Caco-2 (cell line): ENCODE measurements around the gene CUL1. TPM values are rescaled to one million over a fixed set of nuclear protein-coding genes. Genes with fewer than 3 reads are reported as not detected.

Experiments used
- BruUV-seq: library from RNA; stranded (reverse); fragments of 400-500 nt; replicated peaks from 2 replicates; lab custom pipeline; 2021; lab: Mats Ljungman, UMichigan
- CTCF ChIA-PET: fragments of 300-600 bp; sonication (Branson Sonifier 250); formaldehyde crosslinking; loops from one replicate; lab custom pipeline; 2022; ENCODE audit warnings: antibody characterized with exemption; lab: Charles Lee
- POLR2A ChIA-PET: fragments of 300-600 bp; sonication (Branson Sonifier 250); formaldehyde crosslinking; loops from one replicate; lab custom pipeline; 2022; ENCODE audit warnings: antibody characterized with exemption; lab: Charles Lee
- DNase-seq, 2 experiments: peaks; one replicate each; pipeline versions ENCODE4 v3.0.0 to v3.0.0-alpha.2; 2020 to 2022
- H3K27me3 ChIP-seq: replicated peaks from 2 replicates; pipeline ENCODE4 v1.6.0; 2011; ENCODE audit warnings: low read length; ENCODE audit not compliant: control insufficient read depth, insufficient read depth
- H3K36me3 ChIP-seq: 2 replicates; pipeline ENCODE4 v1.5.1; 2011; ENCODE audit warnings: low read length; ENCODE audit not compliant: control insufficient read depth, insufficient read depth
- H3K4me1 ChIP-seq: fragments of 250-450 bp; sonication (Bioruptor Pico); 2 replicates; pipeline ENCODE4 v1.5.1; 2020; ENCODE audit warnings: mild to moderate bottlenecking
- H3K4me3 ChIP-seq: 2 replicates; pipeline ENCODE4 v1.5.1; 2011; ENCODE audit warnings: low read depth, mild to moderate bottlenecking, control low read depth, low read length
- H3K9me3 ChIP-seq: fragments of 250-450 bp; sonication (Bioruptor Pico); 2 replicates; pipeline ENCODE4 v1.5.1; 2020; ENCODE audit warnings: mild to moderate bottlenecking, moderate library complexity
- H3K27ac Mint-ChIP-seq: one replicate; pipeline ENCODE4 v1.8.0; 2022; ENCODE audit warnings: mixed read lengths; ENCODE audit not compliant: unreplicated experiment
- H3K27me3 Mint-ChIP-seq: one replicate; pipeline ENCODE4 v1.8.0; 2022; ENCODE audit warnings: mixed read lengths; ENCODE audit not compliant: insufficient read depth, unreplicated experiment
- H3K36me3 Mint-ChIP-seq: one replicate; pipeline ENCODE4 v1.8.0; 2022; ENCODE audit warnings: mild to moderate bottlenecking, mixed read lengths; ENCODE audit not compliant: insufficient read depth, unreplicated experiment
- H3K4me1 Mint-ChIP-seq: one replicate; pipeline ENCODE4 v1.8.0; 2022; ENCODE audit warnings: low read depth, mixed read lengths; ENCODE audit not compliant: unreplicated experiment
- H3K4me3 Mint-ChIP-seq: one replicate; pipeline ENCODE4 v1.8.0; 2022; ENCODE audit warnings: mild to moderate bottlenecking, moderate library complexity, mixed read lengths; ENCODE audit not compliant: unreplicated experiment
- H3K9me3 Mint-ChIP-seq: one replicate; pipeline ENCODE4 v1.8.0; 2022; ENCODE audit warnings: mixed read lengths; ENCODE audit not compliant: unreplicated experiment
- CTCF ChIP-seq, 2 experiments: fragments of 200-600 bp in 1 of 2; IDR thresholded peaks; 1 replicate in 1 of 2; 2 replicates in 1 of 2; pipeline versions ENCODE4 v1.5.1 to v1.8.0; 2011 to 2022; ENCODE audit warnings: antibody characterized with exemption in 1 of 2, control low read depth in 1 of 2, inconsistent platforms in 1 of 2, low read depth in 1 of 2, low read length in 1 of 2, mild to moderate bottlenecking in 1 of 2, moderate library complexity in 1 of 2; ENCODE audit not compliant: insufficient read depth in 1 of 2, severe bottlenecking in 1 of 2, unreplicated experiment in 1 of 2
- intact Hi-C: fragments of 100-400 bp; cut with micrococcal nuclease; formaldehyde crosslinking; loops from one replicate; pipeline ENCODE4 v1.10.0; 2022; ENCODE audit not compliant: unreplicated experiment
- total RNA-seq: library from RNA; stranded (reverse); gene quantifications from 2 replicates; pipeline ENCODE4 v1.2.3, GENCODE V29; 2022

The CUL1 gene
- total RNA-seq, 1 experiment from 2014 or later: 71.9 TPM

- no peaks in the 10 kb centered on the region for H3K27me3 ChIP-seq
- intact Hi-C loops: loop anchor here (10.0 kb wide), 1 partner anchor 301 kb away; no protein-coding TSS in a partner anchor
- TF ChIP-seq CTCF (IDR thresholded peaks at IDR 0.05; ENCODE audit: insufficient read depth in 1 of 2, low read depth in 1 of 2, low read length in 1 of 2, severe bottlenecking in 1 of 2, unreplicated experiment in 1 of 2): no peak
- H3K4me3 Mint-ChIP-seq: no peak overlapping the region
- no peaks in the 10 kb centered on the region for H3K27me3 Mint-ChIP-seq
- H3K27ac Mint-ChIP-seq: no peak overlapping the region
- no peak overlapping the region for H3K4me3 ChIP-seq
- DNase-seq: no peak
- CTCF ChIA-PET: interaction anchor here (0.7 kb wide), 1 partner anchor 10 kb away, joined by 3 read pairs; no protein-coding TSS in a partner anchor
- H3K9me3 ChIP-seq: no peaks in the 10 kb centered on the region
- H3K9me3 Mint-ChIP-seq: no peaks in the 10 kb centered on the region
- H3K36me3 ChIP-seq: no peaks in the 10 kb centered on the region; the same call in 1 of the 2 replicates
- H3K36me3 Mint-ChIP-seq: peaks cover 94% of the 10 kb centered on the region
- H3K4me1 Mint-ChIP-seq: no peaks in the 10 kb centered on the region
- H3K4me1 ChIP-seq: no peaks in the 10 kb centered on the region
- BruUV-seq: no TSS peak
- POLR2A ChIA-PET: no interaction called here
Observed at GRCh38 chr7:148806187-148806586, 107.5 kb downstream of the CUL1 start.

- Histone ChIP-seq H3K4me1 (no peaks in the 10 kb centered on the region), H3K27me3 (no peaks in the 10 kb centered on the region), H3K9me3 (no peaks in the 10 kb centered on the region), H3K36me3 (no peaks in the 10 kb centered on the region; the same call in 1 of the 2 replicates), H3K4me3 (no peak overlapping the region)
- Mint-ChIP-seq H3K27me3 (no peaks in the 10 kb centered on the region), H3K36me3 (peaks cover 92% of the 10 kb centered on the region), H3K4me1 (no peaks in the 10 kb centered on the region), H3K4me3 (no peak overlapping the region), H3K9me3 (no peaks in the 10 kb centered on the region), H3K27ac (no peak overlapping the region)
- POLR2A ChIA-PET: interaction anchor here (0.6 kb wide), 1 partner anchor 107 kb away, joined by 3 read pairs; no protein-coding TSS in a partner anchor
- DNase-seq: no peak
- BruUV-seq: no TSS peak
- CTCF ChIA-PET: no interaction called here
- intact Hi-C loops: loop anchor here (10.0 kb wide), 1 partner anchor 303 kb away; no protein-coding TSS in a partner anchor
- no peak for TF ChIP-seq CTCF (IDR thresholded peaks at IDR 0.05; ENCODE audit: insufficient read depth in 1 of 2, low read depth in 1 of 2, low read length in 1 of 2, severe bottlenecking in 1 of 2, unreplicated experiment in 1 of 2)
Observed at GRCh38 chr7:148807436-148807835, 108.7 kb downstream of the CUL1 start.

- peaks cover 82% of the 10 kb centered on the region for H3K36me3 Mint-ChIP-seq
- no peak overlapping the region for H3K4me3 Mint-ChIP-seq
- DNase-seq: no peak
- no peaks in the 10 kb centered on the region for H3K4me1 Mint-ChIP-seq
- Histone ChIP-seq H3K4me3 (no peak overlapping the region), H3K4me1 (no peaks in the 10 kb centered on the region), H3K36me3 (no peaks in the 10 kb centered on the region; the same call in 1 of the 2 replicates), H3K27me3 (no peaks in the 10 kb centered on the region), H3K9me3 (no peaks in the 10 kb centered on the region)
- no peak for TF ChIP-seq CTCF (IDR thresholded peaks at IDR 0.05; ENCODE audit: insufficient read depth in 1 of 2, low read depth in 1 of 2, low read length in 1 of 2, severe bottlenecking in 1 of 2, unreplicated experiment in 1 of 2)
- intact Hi-C loops: loop anchor here (10.0 kb wide), 1 partner anchor 305 kb away; no protein-coding TSS in a partner anchor
- no TSS peak for BruUV-seq
- no peaks in the 10 kb centered on the region for H3K27me3 Mint-ChIP-seq
- H3K9me3 Mint-ChIP-seq: no peaks in the 10 kb centered on the region
- ChIA-PET CTCF (no interaction called here), POLR2A (no interaction called here)
- no peak overlapping the region for H3K27ac Mint-ChIP-seq
Observed at GRCh38 chr7:148809856-148810255, 111.2 kb downstream of the CUL1 start.
